Natural killer cell (primary cell): Measurements from ENCODE around the gene GALNTL6. TPM values are rescaled to one million over a fixed set of nuclear protein-coding genes. Genes with fewer than 3 reads are reported as not detected.

Source experiments
- ATAC-seq, 3 donors: fragments of 150-1000 bp in 2 of 3; fragments of 200-7000 bp in 1 of 3; cut with Tn5 transposase; 1 replicate in 1 of 3; 2 replicates in 2 of 3; pipeline ENCODE4 v1.10.0; 2021; ENCODE audit warnings: mild to moderate bottlenecking in 2 of 3, moderate library complexity in 2 of 3
- DNase-seq, 2 donors: peaks; one replicate each; pipeline versions ENCODE4 v3.0.0 to v3.0.0-alpha.2; 2013 to 2021; ENCODE audit warnings: mixed read lengths in 1 of 2
- H3K27ac ChIP-seq: one replicate; pipeline ENCODE4 v1.5.1; 2013; ENCODE audit warnings: mild to moderate bottlenecking, low read length
- H3K27me3 ChIP-seq: one replicate; pipeline ENCODE4 v1.6.1; 2013; ENCODE audit warnings: low read length; ENCODE audit not compliant: control insufficient read depth, insufficient read depth
- H3K36me3 ChIP-seq: one replicate; pipeline ENCODE4 v1.6.1; 2013; ENCODE audit warnings: low read length; ENCODE audit not compliant: control insufficient read depth, insufficient read depth
- H3K4me1 ChIP-seq: one replicate; pipeline ENCODE4 v1.6.1; 2013; ENCODE audit warnings: low read length; ENCODE audit not compliant: control insufficient read depth, insufficient read depth
- H3K4me3 ChIP-seq: one replicate; pipeline ENCODE4 v1.5.1; 2013; ENCODE audit warnings: low read length
- H3K9me3 ChIP-seq: one replicate; pipeline ENCODE4 v1.6.1; 2013; ENCODE audit warnings: low read length; ENCODE audit not compliant: control insufficient read depth, insufficient read depth
- H3K27ac Mint-ChIP-seq, 2 donors: one replicate each; pipeline ENCODE4 v1.8.0; 2022; ENCODE audit warnings: mild to moderate bottlenecking in 2 of 2, mixed read lengths in 2 of 2, moderate library complexity in 1 of 2
- H3K27me3 Mint-ChIP-seq, 2 donors: one replicate each; pipeline ENCODE4 v1.8.0; 2022; ENCODE audit warnings: low read depth in 2 of 2, mixed read lengths in 2 of 2
- H3K36me3 Mint-ChIP-seq: one replicate; pipeline ENCODE4 v1.8.0; 2022; ENCODE audit warnings: mixed read lengths
- H3K4me1 Mint-ChIP-seq, 2 donors: one replicate each; pipeline ENCODE4 v1.8.0; 2022; ENCODE audit warnings: mixed read lengths in 2 of 2
- H3K4me3 Mint-ChIP-seq: one replicate; pipeline ENCODE4 v1.8.0; 2022; ENCODE audit warnings: mild to moderate bottlenecking, moderate library complexity, mixed read lengths
- H3K9me3 Mint-ChIP-seq, 2 donors: one replicate each; pipeline ENCODE4 v1.8.0; 2022; ENCODE audit warnings: mixed read lengths in 2 of 2
- CTCF ChIP-seq: fragments of 200-600 bp; IDR thresholded peaks from one replicate; pipeline ENCODE4 v1.8.0; 2022; ENCODE audit warnings: antibody characterized with exemption
- WGBS: methylation state at CpG from one replicate; pipeline ENCODE4 v1.1.7; 2013; ENCODE audit warnings: missing lambda C conversion rate; ENCODE audit not compliant: insufficient coverage; 5-methylcytosine and 5-hydroxymethylcytosine counted together
- intact Hi-C: fragments of 100-400 bp; cut with micrococcal nuclease; formaldehyde crosslinking; loops from one replicate; pipeline ENCODE4 v1.14.2; 2022
- total RNA-seq, 4 donors: library from RNA; stranded (reverse); fragments of 120-200 nt in 1 of 4; gene quantifications; one replicate each; pipeline versions ENCODE4 v1.2.3 to v1.2.4, GENCODE V29; 2013 to 2022

The GALNTL6 gene
- total RNA-seq, 3 donors from 2014 or later (not counting 1 experiment from before 2014, with no cell fraction given) = not detected

GRCh38 chr4:172040766-172041165, 227.6 kb downstream of the GALNTL6 start:
- Histone ChIP-seq H3K9me3 (no peaks in the 10 kb centered on the region), H3K4me3 (no peak overlapping the region), H3K36me3 (no peaks in the 10 kb centered on the region), H3K4me1 (no peaks in the 10 kb centered on the region), H3K27me3 (no peaks in the 10 kb centered on the region), H3K27ac (no peak overlapping the region)
- Mint-ChIP-seq H3K27me3 (no peaks in the 10 kb centered on the region), H3K9me3 (peaks cover 6 to 12% of the 10 kb centered on the region in 2 donors), H3K4me3 (no peak overlapping the region), H3K4me1 (no peaks in the 10 kb centered on the region), H3K36me3 (no peaks in the 10 kb centered on the region), H3K27ac (no peak overlapping the region)
- intact Hi-C loops = no loop called here
- ATAC-seq (no peak), DNase-seq (no peak)
- no peak for TF ChIP-seq CTCF

GRCh38 chr4:172042714-172043114, 229.5 kb downstream of the GALNTL6 start:
- Mint-ChIP-seq H3K4me1 (no peaks in the 10 kb centered on the region), H3K27ac (no peak overlapping the region)
- 81% methylated on average over 2 of the region's 3 CpGs for WGBS

GRCh38 chr4:172045981-172046380, 232.8 kb downstream of the GALNTL6 start:
- Histone ChIP-seq H3K4me1 (no peaks in the 10 kb centered on the region), H3K36me3 (no peaks in the 10 kb centered on the region), H3K27ac (no peak overlapping the region), H3K4me3 (no peak overlapping the region), H3K27me3 (no peaks in the 10 kb centered on the region), H3K9me3 (peaks cover 5% of the 10 kb centered on the region)
- Mint-ChIP-seq H3K27ac (no peak overlapping the region), H3K9me3 (peaks cover 4 to 12% of the 10 kb centered on the region in 2 donors), H3K4me1 (no peaks in the 10 kb centered on the region), H3K27me3 (no peaks in the 10 kb centered on the region), H3K4me3 (no peak overlapping the region), H3K36me3 (no peaks in the 10 kb centered on the region)
- no peak for TF ChIP-seq CTCF
- ATAC-seq = no peak
- 89% methylated on average over 2 of the region's 2 CpGs for WGBS
- no peak for DNase-seq
- intact Hi-C loops = no loop called here

More at GRCh38 chr4:172042714-172043114, 229.5 kb downstream of the GALNTL6 start:
- Histone ChIP-seq H3K4me3 (no peak overlapping the region), H3K4me1 (no peaks in the 10 kb centered on the region), H3K36me3 (no peaks in the 10 kb centered on the region), H3K9me3 (no peaks in the 10 kb centered on the region), H3K27me3 (no peaks in the 10 kb centered on the region), H3K27ac (no peak overlapping the region)
- H3K9me3 Mint-ChIP-seq = peaks cover 7 to 13% of the 10 kb centered on the region in 2 donors
- H3K27me3 Mint-ChIP-seq = no peaks in the 10 kb centered on the region
- no peak overlapping the region for H3K4me3 Mint-ChIP-seq
- intact Hi-C loops = no loop called here
- DNase-seq (no peak), ATAC-seq (no peak)
- no peaks in the 10 kb centered on the region for H3K36me3 Mint-ChIP-seq
- no peak for TF ChIP-seq CTCF

- H3K27me3 Mint-ChIP-seq = no peaks in the 10 kb centered on the region
- no peak for TF ChIP-seq CTCF
These were observed 235.5 kb downstream of the GALNTL6 start for GRCh38 chr4:172048666-172049065.

More at GRCh38 chr4:172048666-172049065, 235.5 kb downstream of the GALNTL6 start:
- Mint-ChIP-seq H3K36me3 (no peaks in the 10 kb centered on the region), H3K9me3 (peaks cover 4 to 9% of the 10 kb centered on the region in 2 donors), H3K4me1 (no peaks in the 10 kb centered on the region), H3K27ac (no peak overlapping the region), H3K4me3 (no peak overlapping the region)
- Histone ChIP-seq H3K4me3 (no peak overlapping the region), H3K4me1 (no peaks in the 10 kb centered on the region), H3K9me3 (peaks cover 9% of the 10 kb centered on the region), H3K27me3 (no peaks in the 10 kb centered on the region), H3K36me3 (no peaks in the 10 kb centered on the region), H3K27ac (no peak overlapping the region)
- DNase-seq (no peak), ATAC-seq (no peak)
- intact Hi-C loops = no loop called here
- 100% methylated on average over 1 of the region's 1 CpG for WGBS
